Mucosa of stomach (tissue), 1 donor: ENCODE data around the gene OR51B2.
"Not testable (repeated sequence)": the region's sequence is repeated elsewhere in the genome, so short reads cannot be mapped to it uniquely, and the experiment has no call there.

Experiments used
- H3K27me3 ChIP-seq: one replicate; pipeline ENCODE4 v1.7.0; 2013; ENCODE audit warnings: mild to moderate bottlenecking, low read length; ENCODE audit not compliant: control insufficient read depth, insufficient read depth
- H3K36me3 ChIP-seq: one replicate; pipeline ENCODE4 v1.7.0; 2013; ENCODE audit warnings: low read length; ENCODE audit not compliant: control insufficient read depth, insufficient read depth
- H3K4me1 ChIP-seq: one replicate; pipeline ENCODE4 v1.7.0; 2013; ENCODE audit warnings: mild to moderate bottlenecking, low read length; ENCODE audit not compliant: control insufficient read depth, insufficient read depth
- H3K4me3 ChIP-seq: one replicate; pipeline ENCODE4 v1.7.0; 2013; ENCODE audit warnings: low read length
- H3K9ac ChIP-seq: one replicate; pipeline ENCODE4 v1.7.0; 2013; ENCODE audit warnings: mild to moderate bottlenecking, low read length, moderate library complexity
- H3K9me3 ChIP-seq: one replicate; pipeline ENCODE4 v1.7.0; 2013; ENCODE audit warnings: mild to moderate bottlenecking, low read length, moderate library complexity; ENCODE audit not compliant: control insufficient read depth
- donor health status: Pancreatic carcinoma.

Gene OR51B2

DNA sequence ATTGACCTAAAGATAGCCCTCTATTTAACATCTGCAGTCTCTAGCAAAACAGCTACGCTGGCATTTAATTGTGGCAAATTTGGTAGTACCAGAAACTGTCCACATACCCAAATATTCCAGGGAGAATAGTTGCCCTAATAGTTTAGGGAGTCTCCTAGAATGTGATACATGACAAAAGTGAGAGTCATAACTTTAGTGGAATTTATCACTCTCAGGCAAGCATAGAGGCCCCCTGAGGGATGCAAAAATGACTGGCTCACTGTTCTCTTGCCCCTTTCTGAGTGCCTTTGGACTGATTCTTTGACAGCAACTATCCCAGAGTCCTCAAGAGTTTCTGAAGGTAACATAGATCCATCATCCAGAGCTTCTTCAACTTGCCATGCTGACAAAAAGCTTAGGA lies 20.1 kb downstream of the OR51B2 start:
- H3K9me3 ChIP-seq = no peaks in the 10 kb centered on the region
- no peaks in the 10 kb centered on the region for H3K4me1 ChIP-seq
- no peaks in the 10 kb centered on the region for H3K36me3 ChIP-seq
- H3K4me3 ChIP-seq = no peak overlapping the region
- no peak overlapping the region for H3K9ac ChIP-seq
- no peaks in the 10 kb centered on the region for H3K27me3 ChIP-seq

GRCh38 chr11:5303626-5304025 lies 20.5 kb downstream of the OR51B2 start:
- no peaks in the 10 kb centered on the region for H3K36me3 ChIP-seq
- H3K9me3 ChIP-seq = no peaks in the 10 kb centered on the region
- H3K9ac ChIP-seq = no peak overlapping the region
- H3K4me1 ChIP-seq = no peaks in the 10 kb centered on the region
- no peaks in the 10 kb centered on the region for H3K27me3 ChIP-seq
- no peak overlapping the region for H3K4me3 ChIP-seq

DNA sequence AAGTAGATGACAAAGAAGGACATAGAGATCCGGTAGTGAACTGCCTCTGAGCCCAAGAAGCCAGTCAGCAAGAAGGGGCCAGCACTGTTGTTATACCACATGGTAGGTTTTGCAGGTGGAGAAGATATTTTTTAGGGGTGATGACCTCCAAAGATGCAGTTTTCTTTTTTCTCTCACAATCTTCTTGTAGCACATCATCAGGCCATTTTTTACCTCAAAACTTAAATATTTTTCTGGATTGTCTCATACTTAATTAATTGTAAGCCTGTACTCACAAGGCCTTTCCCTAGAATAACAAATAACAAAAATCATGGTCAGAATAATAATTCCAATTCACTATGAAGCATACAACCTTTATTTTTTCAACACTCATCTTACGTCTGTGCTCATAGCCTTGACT lies 22.3 kb downstream of the OR51B2 start, which contains the start of gene OR51B4:
Gene OR51B4, minus strand, starts transcription at position 101 of the 400 bp plus-strand sequence. Its CDS starts 0 bp downstream, at position 101.
- H3K27me3 ChIP-seq = no peaks in the 10 kb centered on the region
- H3K4me3 ChIP-seq = no peak within 1 kb of the TSS
- H3K4me1 ChIP-seq = no peaks in the 10 kb centered on the region
- H3K36me3 ChIP-seq = no peaks in the 10 kb centered on the region
- no peak within 1 kb of the TSS for H3K9ac ChIP-seq
- no peaks in the 10 kb centered on the region for H3K9me3 ChIP-seq

- Histone ChIP-seq H3K27me3 (no peaks in the 10 kb centered on the region), H3K36me3 (no peaks in the 10 kb centered on the region), H3K9me3 (no peaks in the 10 kb centered on the region)
Measured at GRCh38 chr11:5300251-5300650, 23.8 kb downstream of the OR51B2 start.

GRCh38 chr11:5298451-5298850 lies 25.6 kb downstream of the OR51B2 start:
- no peak overlapping the region for H3K9ac ChIP-seq

More at GRCh38 chr11:5300251-5300650, 23.8 kb downstream of the OR51B2 start:
- H3K4me1 ChIP-seq = no peaks in the 10 kb centered on the region
- no peak overlapping the region for H3K9ac ChIP-seq
- H3K4me3 ChIP-seq = no peak overlapping the region

DNA sequence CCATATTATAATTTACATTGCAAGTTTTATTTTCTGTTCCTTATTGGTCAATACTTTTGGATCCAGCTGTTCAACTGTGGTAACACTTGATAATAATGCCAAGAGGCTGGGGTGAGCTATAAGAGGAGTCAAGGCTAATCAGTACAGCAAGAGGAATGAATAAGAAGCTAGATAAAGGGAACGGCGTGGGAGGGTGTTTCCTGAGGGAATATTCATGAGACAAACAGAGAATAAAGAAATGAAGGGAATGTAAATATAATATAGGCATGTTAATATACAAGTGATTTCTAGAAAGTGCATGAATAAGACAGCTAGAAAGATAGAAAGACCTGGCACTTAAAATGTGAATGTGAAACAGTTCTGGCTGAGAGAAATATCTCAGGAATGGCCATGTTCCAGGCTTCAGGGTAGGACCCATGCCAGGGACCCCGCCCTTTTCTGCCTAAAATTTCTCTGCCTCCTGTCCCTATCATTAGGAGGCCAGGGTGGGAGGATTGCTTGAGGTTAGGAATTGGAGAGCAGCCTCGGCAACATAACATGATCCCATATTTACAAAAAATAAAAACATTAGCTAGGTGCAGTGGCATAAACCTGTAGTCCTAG lies 26.3 kb downstream of the OR51B2 start:
- H3K36me3 ChIP-seq = no peaks in the 10 kb centered on the region
- H3K9ac ChIP-seq = no peak overlapping the region
- no peaks in the 10 kb centered on the region for H3K27me3 ChIP-seq
- no peaks in the 10 kb centered on the region for H3K4me1 ChIP-seq
- no peaks in the 10 kb centered on the region for H3K9me3 ChIP-seq
- H3K4me3 ChIP-seq = no peak overlapping the region

More at GRCh38 chr11:5298451-5298850, 25.6 kb downstream of the OR51B2 start:
- H3K4me1 ChIP-seq = no peaks in the 10 kb centered on the region
- no peaks in the 10 kb centered on the region for H3K36me3 ChIP-seq
- no peaks in the 10 kb centered on the region for H3K27me3 ChIP-seq
- no peak overlapping the region for H3K4me3 ChIP-seq
- H3K9me3 ChIP-seq = no peaks in the 10 kb centered on the region

DNA sequence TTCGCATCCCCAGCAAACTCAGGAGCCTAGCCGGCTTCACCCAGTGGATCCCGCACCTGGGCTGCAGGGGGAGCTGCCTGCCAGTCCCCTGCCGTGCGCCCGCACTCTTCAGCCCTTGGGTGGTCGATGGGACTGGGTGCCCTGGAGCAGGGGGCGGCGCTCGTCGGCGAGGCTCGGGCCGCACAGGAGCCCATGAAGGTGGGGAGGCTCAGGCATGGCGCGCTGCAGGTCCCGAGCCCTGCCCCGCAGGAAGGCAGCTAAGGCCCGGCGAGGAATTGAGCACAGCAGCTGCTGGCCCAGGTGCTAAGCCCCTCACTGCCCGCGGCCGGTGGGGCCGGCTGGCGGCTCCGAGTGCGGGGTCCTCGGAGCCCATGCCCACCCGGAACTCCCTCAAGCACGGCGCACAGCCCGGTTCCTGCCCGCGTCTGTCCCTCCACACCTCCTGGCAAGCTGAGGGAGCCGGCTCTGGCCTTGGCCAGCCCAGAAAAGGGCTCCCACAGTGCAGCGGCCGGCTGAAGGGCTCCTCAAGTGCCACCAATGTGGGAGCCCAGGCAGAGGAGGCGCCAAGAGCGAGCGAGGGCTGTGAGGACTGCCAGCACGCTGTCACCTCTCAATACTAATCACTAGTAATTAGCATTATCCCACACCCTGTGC lies 29.6 kb downstream of the OR51B2 start:
- H3K27me3 ChIP-seq, H3K4me1 ChIP-seq, H3K4me3 ChIP-seq, H3K9me3 ChIP-seq, H3K9ac ChIP-seq, H3K36me3 ChIP-seq: not testable (repeated sequence)

DNA sequence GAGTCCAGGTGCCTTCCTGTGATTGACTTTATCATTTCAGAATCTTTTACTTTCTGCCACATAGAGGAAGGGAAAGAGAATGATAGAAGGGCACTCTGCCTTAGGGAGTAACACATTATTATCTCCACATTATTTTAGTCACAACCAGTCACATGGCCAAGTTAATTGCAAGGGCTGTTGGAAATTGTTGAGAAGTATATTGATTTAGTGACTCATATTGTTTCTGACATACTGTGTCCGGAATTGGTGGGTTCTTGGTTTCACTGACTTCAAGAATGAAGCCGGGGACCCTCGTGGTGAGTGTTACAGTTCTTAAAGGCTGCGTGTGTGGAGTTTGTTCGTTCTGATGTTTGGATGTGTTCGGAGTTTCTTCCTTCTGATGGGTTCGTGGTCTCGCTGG lies 31.1 kb downstream of the OR51B2 start:
- H3K4me3 ChIP-seq = no peak overlapping the region
- H3K9ac ChIP-seq = no peak overlapping the region
- H3K9me3 ChIP-seq = no peaks in the 10 kb centered on the region
- no peaks in the 10 kb centered on the region for H3K4me1 ChIP-seq
- H3K27me3 ChIP-seq = no peaks in the 10 kb centered on the region
- H3K36me3 ChIP-seq = no peaks in the 10 kb centered on the region

DNA sequence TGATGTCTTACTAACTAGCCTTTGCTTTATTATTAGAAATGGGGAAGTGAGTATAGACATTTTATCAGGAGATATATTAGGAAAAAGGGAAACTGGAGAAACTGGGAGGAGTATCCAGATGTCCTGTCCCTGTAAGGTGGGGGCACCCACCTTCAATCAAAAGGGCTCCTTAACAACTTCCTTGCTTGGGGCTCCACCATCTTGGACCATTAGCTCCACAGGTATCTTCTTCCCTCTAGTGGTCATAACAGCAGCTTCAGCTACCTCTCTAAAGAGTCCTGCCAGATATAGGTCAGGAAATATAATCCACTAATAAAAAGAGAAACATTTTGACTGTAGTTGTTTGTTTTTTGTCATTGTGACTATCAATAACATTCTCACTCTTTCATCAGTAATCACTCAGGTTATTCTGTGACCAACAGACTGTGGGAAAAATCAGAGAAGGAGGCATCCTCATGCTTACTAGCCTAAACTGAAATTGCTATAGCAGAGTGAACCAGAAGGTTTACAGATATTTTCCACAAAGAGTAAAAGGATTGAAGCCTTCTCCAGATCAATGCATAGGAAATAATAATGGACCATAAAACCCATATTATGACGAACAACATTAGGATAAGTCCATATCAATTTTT lies 32.8 kb downstream of the OR51B2 start:
- Histone ChIP-seq H3K4me3 (no peak overlapping the region), H3K9ac (no peak overlapping the region), H3K9me3 (no peaks in the 10 kb centered on the region), H3K27me3 (no peaks in the 10 kb centered on the region), H3K4me1 (no peaks in the 10 kb centered on the region), H3K36me3 (no peaks in the 10 kb centered on the region)

DNA sequence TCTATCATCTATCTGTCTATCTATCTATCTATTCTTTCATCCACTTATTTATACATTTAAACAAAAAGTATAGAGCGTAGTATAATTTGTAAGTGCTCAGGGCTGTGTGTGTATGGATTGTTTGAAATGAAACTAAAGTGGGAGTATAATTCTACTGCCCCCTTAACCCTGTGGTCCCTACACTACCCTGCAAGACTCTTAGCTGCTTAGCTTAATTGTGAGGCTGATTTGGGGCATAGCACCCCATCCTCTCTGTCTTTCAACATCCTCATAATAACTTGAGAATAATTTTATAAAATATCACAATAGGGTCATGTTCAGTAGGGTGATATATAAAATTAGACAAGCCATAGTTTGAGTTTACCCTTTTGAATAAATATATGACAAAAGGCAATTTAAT lies 34.0 kb downstream of the OR51B2 start:
- H3K27me3 ChIP-seq = no peaks in the 10 kb centered on the region
- no peak overlapping the region for H3K4me3 ChIP-seq
- H3K9me3 ChIP-seq = no peaks in the 10 kb centered on the region
- no peak overlapping the region for H3K9ac ChIP-seq
- no peaks in the 10 kb centered on the region for H3K36me3 ChIP-seq
- H3K4me1 ChIP-seq = no peaks in the 10 kb centered on the region

- H3K9me3 ChIP-seq = no peaks in the 10 kb centered on the region
- no peak overlapping the region for H3K9ac ChIP-seq
- no peak overlapping the region for H3K4me3 ChIP-seq
- no peaks in the 10 kb centered on the region for H3K4me1 ChIP-seq
- no peaks in the 10 kb centered on the region for H3K36me3 ChIP-seq
- no peaks in the 10 kb centered on the region for H3K27me3 ChIP-seq
Measured at GRCh38 chr11:5289696-5290095, 34.4 kb downstream of the OR51B2 start.

GRCh38 chr11:5288906-5289550 lies 35.1 kb downstream of the OR51B2 start:
- Histone ChIP-seq H3K36me3 (no peaks in the 10 kb centered on the region), H3K9me3 (no peaks in the 10 kb centered on the region), H3K27me3 (no peaks in the 10 kb centered on the region), H3K4me3 (no peak overlapping the region), H3K9ac (no peak overlapping the region), H3K4me1 (no peaks in the 10 kb centered on the region)
